EH (cell line): ENCODE data around the gene ST6GAL1.

ENCODE experiments used
- DNase-seq: peaks from one replicate; pipeline ENCODE4 v3.0.0-alpha.2; 2015; ENCODE audit warnings: low read depth

The ST6GAL1 gene

GRCh38 chr3:187077537-187077936, 147.2 kb downstream of the ST6GAL1 start:
- DNase-seq: no peak

- no peak for DNase-seq
Observed at GRCh38 chr3:187079090-187080022, 149.0 kb downstream of the ST6GAL1 start.

- DNase-seq: no peak
Observed at GRCh38 chr3:187080799-187081450, 150.6 kb downstream of the ST6GAL1 start.

- no peak for DNase-seq
Observed at GRCh38 chr3:187082758-187083375, 152.5 kb downstream of the ST6GAL1 start.

GRCh38 chr3:187084126-187084525, 153.8 kb downstream of the ST6GAL1 start:
- no peak for DNase-seq

GRCh38 chr3:187084580-187084979, 154.3 kb downstream of the ST6GAL1 start:
- no peak for DNase-seq

- DNase-seq: no peak
Observed at GRCh38 chr3:187085021-187085666, 154.8 kb downstream of the ST6GAL1 start.

- DNase-seq: no peak
Observed at GRCh38 chr3:187085933-187086332, 155.6 kb downstream of the ST6GAL1 start.

- no peak for DNase-seq
Observed at GRCh38 chr3:187086831-187087230, 156.5 kb downstream of the ST6GAL1 start.

- no peak for DNase-seq
Observed at GRCh38 chr3:187088701-187089100, 158.4 kb downstream of the ST6GAL1 start.

- no peak for DNase-seq
Observed at GRCh38 chr3:187093320-187093719, 163.0 kb downstream of the ST6GAL1 start.

- peak; percentile 20 for DNase-seq
Observed at GRCh38 chr3:187098923-187099512, 168.7 kb downstream of the ST6GAL1 start.

- DNase-seq: peak; percentile 78
Observed at GRCh38 chr3:187101184-187102072, 171.1 kb downstream of the ST6GAL1 start.

- no peak for DNase-seq
Observed at GRCh38 chr3:187102073-187102634, 171.8 kb downstream of the ST6GAL1 start.

GRCh38 chr3:187103251-187103650, 172.9 kb downstream of the ST6GAL1 start:
- no peak for DNase-seq

- DNase-seq: no peak
Observed at GRCh38 chr3:187104342-187104741, 174.0 kb downstream of the ST6GAL1 start.

GRCh38 chr3:187104933-187105332, 174.6 kb downstream of the ST6GAL1 start:
- no peak for DNase-seq

GRCh38 chr3:187105700-187106099, 175.4 kb downstream of the ST6GAL1 start:
- no peak for DNase-seq

GRCh38 chr3:187107989-187108388, 177.7 kb downstream of the ST6GAL1 start:
- no peak for DNase-seq

- DNase-seq: no peak
Observed at GRCh38 chr3:187110156-187110555, 179.8 kb downstream of the ST6GAL1 start.
